SK-N-SH (cell line): ENCODE data around the gene CUX1.

Experiments used
- POLR2AphosphoS5 ChIP-seq: IDR thresholded peaks from 2 replicates; pipeline ENCODE4 v1.6.1; 2012; ENCODE audit warnings: low read depth, low read length
- TEAD4 ChIP-seq: IDR thresholded peaks from 2 replicates; pipeline ENCODE4 v1.4.0; 2012; ENCODE audit warnings: mild to moderate bottlenecking, borderline replicate concordance; ENCODE audit not compliant: insufficient read depth
- USF1 ChIP-seq: IDR thresholded peaks from 2 replicates; pipeline ENCODE4 v1.4.0; 2012; ENCODE audit warnings: low read depth, borderline replicate concordance

GRCh38 chr7:102093599-102094315 is 276.3 kb downstream of the CUX1 start:
- TF ChIP-seq USF1 (no peak), TEAD4 (no peak), POLR2AphosphoS5 (no peak)
